GM19328 (cell line): ENCODE data around the gene FOXO1.
"Not testable (repeated sequence)": the region's sequence is repeated elsewhere in the genome, so short reads cannot be mapped to it uniquely, and the experiment has no call there.

Experiments used
- ATAC-seq: cut with Tn5 transposase; IDR thresholded peaks from one replicate; pipeline ENCODE4 v1.9.1; 2021; ENCODE audit warnings: mild to moderate bottlenecking, moderate library complexity; ENCODE audit not compliant: unreplicated experiment

Gene FOXO1

DNA sequence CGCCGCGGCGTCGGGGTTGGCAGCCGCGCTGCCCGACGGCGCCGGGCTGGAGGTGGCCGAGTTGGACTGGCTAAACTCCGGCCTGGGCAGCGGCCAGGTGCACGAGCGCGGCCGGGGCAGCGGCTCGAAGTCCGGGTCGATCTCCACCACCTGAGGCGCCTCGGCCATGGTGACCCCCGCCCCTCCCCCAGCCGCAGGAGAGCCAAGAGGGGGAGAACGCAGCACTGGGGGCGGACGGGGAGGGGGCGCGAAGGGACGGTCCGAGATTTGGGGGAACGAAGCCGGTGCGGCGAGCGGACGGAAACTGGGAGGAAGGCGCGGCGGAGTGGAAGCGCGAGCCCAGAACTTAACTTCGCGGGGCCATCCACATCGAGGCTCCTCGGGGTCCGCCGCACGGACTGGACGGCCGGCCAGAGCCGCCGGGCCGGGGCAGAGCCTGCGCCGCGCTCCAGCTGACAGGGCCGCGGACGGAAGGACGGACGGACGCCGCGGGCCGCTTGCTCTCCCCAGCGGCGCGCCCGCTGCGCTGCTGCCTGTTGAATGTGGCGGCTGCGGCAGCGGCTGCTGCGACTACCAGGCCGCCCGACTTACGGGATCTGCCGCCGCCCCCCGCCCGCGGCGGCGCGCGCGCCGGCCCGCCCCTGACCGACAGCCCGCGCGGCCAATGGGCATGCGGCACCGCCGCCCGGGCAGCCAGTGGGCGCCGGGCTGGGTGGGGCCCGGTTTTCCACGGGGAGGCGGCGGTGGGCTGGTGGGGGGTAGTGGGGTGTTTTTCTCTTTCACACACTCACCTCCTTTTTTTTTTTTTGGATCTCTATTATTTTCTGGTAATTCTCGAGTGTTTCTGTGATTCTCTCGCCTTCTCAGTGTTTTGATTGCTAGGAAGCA, at the start of gene FOXO1:
TSS of gene FOXO1 (minus strand) at position 597 of the 888 bp plus-strand sequence. CDS start at position 168, 429 bp downstream.
- peak; percentile 59 for ATAC-seq

DNA sequence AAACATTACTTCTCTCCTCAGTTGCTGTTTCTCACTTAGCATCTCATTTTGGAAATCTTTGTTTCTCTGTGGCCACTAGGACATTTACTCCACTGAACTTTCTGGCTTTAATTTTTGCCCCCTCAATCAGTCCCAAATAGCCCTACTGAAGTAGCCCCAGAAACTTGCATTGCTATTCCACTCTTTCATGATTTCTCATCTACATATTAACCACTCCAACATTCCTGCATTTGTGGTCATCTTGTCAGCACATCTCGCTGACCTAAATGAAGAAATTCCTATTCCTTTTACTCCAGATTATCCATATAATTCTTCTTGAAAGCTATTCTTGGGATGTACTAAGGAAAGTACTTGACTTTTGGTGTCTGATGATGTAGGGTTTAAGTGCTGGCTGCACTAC, 48.0 kb upstream of the FOXO1 start:
- not testable (repeated sequence) for ATAC-seq

DNA sequence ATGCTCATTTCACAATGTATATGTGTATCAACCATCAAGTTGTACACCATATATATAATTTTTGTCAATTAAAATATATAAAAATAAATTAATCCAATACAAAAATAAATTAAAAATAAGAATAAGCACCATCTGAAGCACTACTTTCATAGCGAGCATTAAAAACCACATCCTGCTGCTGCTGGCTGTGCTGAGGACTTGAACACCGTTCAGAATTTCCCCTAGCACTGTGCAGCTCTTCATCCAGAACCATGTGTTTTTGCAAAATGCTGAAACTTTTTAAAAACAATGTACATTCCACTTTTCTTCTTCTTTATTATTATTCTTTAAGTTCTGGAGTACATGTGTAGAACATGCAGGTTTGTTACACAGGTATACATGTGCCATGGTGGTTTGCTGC, 40.0 kb upstream of the FOXO1 start:
- no peak for ATAC-seq

DNA sequence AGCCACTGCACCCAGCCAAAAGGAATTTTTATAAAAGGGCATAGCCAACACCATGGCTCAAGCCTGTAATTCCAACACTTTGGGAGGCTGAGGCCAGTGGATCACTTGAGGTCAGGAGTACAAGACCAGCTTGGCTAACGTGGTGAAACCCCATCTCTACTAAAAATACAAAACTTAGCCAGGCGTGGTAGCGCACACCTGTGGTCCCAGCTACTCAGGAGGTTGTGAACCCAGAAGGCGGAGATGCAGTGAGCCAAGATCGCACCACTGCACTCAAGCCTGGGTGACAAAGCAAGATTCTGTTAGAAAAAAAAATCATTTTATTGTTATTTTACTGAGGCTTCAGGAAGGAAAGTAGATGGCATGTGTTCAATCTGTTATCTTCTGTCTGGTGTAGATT, 31.3 kb upstream of the FOXO1 start:
- peak; percentile 76 for ATAC-seq

DNA sequence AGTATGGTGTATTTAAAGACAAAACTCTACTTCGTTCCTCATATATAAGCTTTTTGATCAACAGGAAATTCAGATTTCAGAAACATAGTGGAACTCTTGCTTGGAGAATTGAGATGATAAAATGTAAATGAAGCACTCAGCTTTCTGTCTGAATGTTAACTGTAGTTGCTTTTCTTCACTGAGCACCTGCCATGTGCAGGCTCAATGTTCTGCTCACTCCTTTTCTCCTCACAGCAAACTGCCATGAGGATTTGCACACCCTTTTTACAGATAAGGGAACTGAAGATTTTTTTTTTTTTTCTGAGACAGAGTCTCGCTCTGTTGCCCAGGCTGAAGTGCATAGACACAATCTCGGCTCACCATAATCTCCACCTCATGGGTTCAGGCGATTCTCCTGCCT, 28.0 kb upstream of the FOXO1 start:
- no peak for ATAC-seq

DNA sequence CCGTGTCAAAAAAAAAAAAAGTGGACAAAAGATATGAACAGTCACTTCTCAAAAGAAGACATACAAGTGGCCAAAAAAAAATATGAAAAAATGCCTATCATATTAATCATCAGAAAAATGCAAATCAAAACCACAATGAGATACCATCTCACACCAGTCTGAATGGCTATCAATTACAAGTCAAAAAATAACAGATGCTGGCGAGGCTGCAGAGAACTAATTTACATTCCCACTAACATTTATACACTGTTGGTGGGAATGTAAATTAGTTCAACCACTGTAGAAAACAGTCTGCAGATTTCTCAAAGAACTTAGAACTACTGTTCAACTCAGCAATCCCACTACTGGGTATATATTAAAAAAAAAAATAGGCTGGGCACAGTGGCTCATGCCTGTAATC, 26.5 kb upstream of the FOXO1 start:
- peak; percentile 57 for ATAC-seq

DNA sequence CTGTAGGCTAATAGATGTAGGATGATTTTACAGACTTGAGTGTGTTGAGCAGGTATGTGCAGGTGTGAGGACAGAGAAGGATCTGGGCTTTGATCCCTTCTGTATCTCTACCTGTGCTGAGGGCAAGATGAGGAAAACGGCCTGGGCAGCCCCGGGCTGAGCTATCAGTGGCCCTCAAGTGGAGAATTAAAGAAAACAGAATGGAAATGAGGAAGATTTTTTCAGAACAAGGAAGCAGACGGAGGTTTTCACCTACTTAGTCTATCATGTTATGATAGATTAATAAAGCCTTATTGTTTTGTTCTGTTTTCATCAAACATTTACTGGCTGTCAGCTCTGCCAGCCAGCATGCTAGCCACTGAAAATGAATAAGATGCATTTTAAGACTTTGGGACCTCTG, 22.3 kb upstream of the FOXO1 start:
- ATAC-seq: no peak

DNA sequence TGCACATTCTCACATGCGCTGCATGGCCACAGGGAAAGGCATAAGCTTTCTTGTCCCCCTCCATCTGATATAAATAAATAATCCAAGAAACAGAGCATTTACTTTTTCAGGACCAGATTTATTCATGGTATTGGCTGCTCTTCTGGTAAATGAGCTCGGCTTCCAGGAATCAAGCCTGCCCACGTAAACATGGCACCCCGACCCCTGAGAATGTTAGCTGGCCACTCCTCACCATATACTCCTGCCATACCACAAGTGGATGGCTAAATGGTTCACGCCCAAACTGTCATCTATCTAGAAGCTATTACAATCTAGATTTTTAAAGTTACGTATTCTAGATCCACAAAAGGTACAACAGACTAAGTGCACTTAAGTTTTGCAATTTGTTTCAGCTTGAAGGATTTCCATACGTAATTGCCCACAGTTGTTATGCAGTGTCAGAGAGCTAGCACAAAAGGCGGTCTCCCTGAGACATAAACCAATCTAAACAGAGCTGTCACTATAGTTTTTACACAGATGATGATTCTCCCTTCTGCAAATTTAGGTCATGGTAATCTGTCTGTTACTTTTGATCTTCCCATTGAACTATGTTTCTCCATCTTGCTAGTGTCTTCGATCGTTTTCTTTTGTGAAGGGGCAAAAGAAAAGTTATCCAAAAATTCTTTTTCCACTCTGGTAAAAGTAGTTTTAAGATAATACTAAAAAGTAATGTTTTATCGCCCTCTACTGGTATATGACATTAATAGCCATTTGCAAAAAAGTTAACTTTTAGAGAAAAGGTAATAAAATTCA, 16.2 kb upstream of the FOXO1 start:
- ATAC-seq: no peak

DNA sequence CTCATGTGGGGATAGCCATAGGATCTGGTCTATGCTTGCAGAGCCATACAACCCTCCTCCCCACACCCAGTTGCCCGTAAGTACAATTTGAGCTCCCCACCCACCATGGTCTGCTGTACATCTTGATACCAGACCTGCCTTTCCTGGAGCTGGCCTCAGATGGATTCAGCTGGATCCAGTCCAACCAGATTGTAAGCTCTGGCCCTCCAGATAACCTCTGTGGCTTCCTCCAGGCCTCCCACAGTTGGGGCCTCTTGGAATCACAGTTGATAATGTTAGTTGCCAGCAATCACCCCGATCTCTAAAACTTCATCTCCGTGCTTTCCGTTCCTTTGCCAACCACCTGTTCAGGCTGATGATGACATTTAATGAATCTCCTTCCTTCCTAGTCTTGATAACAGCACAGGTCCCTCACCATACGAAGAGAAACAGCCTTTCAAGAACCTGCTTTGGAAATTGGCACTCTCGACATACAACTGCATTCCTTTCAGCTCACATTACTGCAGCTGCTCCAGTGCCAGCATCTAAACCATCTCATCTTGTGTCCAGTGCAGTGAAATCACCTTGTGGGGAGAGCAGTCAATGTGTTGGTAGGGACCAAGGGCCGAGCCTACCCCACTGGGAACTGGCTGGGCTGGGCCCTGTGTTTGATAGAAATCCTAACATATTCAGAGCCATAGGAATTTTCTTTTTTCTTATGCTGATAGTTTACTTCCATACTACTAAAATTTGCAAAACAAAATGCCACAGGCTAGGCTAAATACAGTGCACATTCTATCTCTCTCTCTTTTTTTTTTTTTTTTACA, 15.1 kb upstream of the FOXO1 start:
- ATAC-seq: no peak

DNA sequence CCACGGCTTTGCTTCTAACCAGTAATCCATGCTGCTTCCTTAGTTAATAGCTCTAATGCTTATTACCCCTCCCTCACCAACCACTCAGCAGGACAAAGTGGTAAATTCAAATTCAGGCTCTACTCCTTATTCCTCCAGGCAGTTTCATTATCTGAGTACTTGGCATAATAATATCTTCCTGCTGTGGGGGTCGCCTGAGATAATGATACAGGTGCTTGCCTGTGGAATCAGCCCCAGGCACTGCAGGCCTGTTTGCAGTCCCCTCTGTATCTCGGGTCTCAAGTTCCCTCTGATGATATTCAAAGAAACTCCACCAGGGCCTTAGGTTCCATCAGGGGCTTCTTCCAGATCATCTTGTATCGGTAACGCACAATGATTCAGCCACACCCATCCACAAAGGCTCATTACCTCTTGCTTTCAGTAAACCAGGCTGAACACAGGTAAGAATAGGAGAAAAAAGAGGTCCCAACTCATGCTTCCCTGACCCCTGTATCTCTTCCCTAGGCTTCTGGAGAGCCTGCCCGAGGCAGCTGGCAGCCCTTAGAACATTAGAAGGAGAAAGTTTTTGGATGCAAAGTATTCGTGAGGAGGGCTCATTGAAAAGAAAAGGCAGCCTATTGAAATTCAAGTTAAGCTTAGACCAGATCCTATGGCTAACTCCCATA, 14.3 kb upstream of the FOXO1 start:
- no peak for ATAC-seq

DNA sequence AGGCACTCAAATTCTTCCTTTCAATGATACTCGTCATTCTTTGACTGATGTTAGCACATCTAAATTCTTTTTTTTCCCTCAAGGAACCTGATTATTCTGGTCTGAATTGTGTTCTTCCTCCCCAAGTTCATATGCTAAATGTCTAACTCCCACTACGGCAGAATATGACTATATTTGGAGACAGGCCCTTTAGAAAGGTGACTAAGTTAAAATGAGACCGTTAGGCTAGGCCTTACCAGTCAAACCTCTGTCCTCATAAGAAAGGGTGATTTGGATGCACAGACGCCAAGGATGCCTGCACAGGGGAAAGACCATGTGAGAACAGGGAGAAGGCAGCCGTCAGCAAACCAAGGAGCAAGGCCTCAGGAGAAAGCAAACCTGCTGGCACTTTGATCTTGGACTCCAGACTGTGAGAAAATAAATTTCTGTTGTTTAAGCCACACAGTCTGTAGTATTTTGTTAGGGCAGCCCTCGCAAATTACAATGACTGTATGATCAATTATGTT, 13.1 kb upstream of the FOXO1 start:
- no peak for ATAC-seq

DNA sequence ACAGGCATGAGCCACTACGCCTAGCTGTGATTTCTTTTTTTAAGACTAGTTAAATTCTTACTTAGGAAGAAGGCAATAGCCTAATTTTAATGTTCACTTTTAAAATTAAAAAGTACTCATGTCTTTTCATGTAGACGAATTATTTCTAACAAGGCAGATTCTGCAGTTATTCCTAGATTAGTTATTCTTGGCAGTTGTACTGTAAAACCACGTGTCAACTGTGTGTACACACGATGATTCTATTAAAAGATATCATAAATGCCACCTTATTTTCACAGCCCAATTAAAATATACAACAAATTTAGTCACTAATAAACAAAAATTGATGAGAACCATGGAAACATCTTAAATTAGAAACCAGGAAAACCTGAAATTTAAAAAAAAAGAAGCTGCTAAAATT, 10.6 kb upstream of the FOXO1 start:
- no peak for ATAC-seq

DNA sequence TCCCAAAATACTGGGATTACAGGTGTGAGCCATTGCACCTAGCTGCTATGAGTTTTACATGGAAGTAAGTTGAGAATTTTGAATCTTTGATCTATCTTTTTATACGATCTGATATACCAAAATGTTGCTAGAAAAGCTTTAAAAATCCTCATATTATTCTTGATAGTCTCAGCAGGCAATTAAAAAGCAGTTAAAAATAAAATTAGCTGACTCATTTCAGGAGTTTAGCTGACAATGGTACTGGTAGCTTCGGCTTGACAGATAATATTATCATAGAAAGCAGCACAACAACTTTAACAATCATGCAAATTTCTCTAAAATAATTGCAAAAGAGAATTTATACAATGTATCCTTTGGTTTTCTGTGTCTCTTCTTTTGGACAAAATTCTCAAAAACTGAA, 9.6 kb upstream of the FOXO1 start:
- ATAC-seq: no peak

DNA sequence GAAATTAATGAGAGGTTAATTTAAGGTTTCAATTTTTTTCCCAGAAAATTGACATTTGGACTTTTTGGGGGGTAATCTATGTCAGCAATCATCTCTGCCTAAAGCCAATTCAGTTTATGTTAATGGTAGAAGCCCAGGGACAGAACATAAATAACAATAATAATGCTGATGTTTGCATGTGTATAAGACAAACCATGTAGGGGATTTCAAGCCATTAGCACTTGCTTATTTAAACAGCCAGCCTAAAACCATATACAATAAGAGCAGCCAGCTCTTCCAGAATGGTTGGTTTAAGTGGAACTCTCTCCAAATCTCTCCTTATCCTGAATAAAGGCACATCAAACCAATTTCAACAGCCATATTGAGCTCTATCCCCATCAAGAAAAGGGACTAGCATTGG, 7.0 kb upstream of the FOXO1 start:
- no peak for ATAC-seq

DNA sequence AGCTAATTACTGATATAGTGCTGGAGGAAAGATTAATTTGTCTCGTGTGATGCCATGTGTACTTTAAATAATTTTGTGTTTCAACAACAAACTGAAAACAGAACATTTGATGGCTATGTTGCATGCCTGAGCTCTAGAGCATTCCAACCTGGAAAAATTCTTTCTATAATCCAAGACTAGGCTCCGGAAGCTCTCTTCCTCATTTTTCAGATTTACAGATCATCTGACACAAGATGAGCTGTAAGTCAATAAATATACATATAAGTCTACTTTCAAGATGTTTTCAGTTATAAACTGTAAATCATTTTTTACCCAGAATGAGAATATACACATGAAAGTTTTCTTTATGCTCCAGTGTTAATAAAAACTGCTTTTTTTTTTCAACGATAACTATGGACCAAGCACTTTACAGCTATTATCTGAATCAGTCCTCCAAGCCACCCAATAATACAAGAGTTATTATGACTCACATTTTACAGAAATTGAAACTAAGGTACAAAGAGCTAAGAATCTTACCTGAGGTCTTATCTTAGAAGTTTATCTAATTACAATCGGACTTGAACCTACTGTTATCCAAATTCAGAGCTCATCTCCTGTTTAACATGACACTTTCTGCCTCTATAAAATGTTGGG, 6.4 kb upstream of the FOXO1 start:
- ATAC-seq: no peak

DNA sequence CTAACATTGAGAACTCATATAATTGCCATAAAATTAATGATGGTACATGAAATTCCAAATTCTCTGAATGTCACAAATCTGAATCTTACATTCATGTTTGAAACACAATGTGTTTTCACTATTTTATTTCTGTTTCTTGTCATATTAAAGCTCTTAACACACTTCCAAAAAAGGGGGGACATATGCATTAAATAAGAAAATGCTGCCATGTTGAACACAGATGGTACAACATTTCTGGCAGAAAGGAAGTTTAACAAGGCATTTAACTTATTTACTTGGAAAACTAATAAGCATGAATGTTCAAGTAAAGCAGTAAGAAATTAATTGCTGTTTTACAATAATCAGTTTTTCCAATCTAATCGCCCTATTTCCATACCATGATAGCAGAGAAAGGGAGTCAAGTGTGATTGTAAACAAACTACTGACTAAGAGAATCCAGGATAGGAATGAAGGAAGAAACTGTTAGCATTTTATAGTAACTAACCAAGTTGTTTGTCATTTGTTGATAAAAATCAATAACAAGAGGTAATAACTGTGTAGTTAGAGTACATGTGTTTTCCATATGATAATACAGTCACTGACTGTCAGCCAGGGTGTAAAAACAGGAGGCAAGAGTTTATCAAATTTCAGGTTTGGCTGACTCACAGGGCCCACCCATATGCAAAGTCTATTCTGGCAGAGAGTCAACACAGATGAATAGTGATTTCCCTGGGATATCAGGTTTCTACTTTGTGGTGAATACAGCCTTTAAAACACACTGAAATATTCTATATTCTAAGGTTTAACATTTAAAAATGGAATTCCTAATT, 5.7 kb upstream of the FOXO1 start:
- ATAC-seq: no peak

DNA sequence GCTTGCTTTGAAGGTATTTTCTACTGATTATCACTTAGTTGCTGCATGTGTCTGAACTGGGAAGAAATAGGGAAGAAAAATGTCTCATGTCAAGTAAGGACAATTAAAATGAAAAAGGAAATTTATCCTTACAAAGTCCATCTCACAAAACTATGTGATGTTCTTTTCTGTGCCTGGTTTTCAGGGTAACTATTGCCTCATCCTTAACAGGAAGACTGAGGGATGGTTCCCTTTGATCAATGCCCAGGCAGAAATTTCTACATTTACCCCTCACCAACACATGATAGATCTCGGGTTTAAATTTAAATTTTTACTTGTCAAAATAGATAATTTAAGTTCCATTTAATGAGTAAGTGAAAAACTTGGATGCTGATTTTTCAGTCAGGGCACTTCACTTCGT, 3.9 kb upstream of the FOXO1 start:
- no peak for ATAC-seq

DNA sequence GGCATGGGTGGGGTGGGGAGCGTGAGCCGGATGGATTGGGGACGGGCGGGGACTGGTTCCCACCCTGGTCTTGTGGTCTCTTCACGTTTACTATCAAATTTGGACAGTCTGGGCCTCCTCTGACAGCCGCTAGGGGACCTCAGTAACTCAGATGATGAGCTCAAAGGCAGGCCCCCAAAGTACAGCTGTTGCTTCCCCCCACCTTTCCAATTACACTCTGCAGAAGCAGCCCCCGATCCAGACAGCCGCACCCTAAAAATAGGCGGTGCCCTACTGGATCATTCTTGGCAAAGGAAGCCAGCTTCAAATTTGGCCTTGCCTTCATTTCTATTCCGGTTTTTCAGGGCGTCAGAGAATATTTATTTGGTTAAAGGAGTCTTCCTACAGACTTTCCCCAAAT, 1.9 kb upstream of the FOXO1 start:
- ATAC-seq: no peak

DNA sequence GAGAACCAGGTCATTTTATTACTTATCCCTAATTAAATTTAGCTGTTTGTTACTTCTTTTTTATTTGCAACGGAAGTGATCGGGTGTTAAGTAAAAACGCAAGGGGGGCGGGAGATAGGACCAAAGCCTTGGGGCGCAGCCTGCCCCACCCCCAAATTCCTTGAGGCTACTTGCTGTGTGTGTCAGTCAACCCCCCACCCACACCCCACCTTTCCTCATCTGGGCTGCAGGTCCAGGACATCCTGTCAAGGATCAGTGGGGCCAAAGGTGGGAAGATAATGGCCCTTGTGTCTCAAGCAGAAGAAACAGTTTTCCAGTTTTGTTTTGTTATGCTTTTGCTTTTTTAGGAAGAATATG, 1.2 kb upstream of the FOXO1 start:
- no peak for ATAC-seq
